AG04450 (cell line): ENCODE measurements around the gene ARMC9. TPM values are rescaled to one million over a fixed set of nuclear protein-coding genes. Genes with fewer than 3 reads are reported as not detected.

ENCODE experiments used
- CTCF ChIA-PET: fragments of 300-600, 350-600 bp; formaldehyde crosslinking; extraction: SDS; loops from one replicate; lab custom pipeline; 2022; ENCODE audit warnings: antibody characterized with exemption, inconsistent platforms; lab: Charles Lee
- POLR2A ChIA-PET: fragments of 350-600 bp; formaldehyde crosslinking; extraction: SDS; loops from one replicate; lab custom pipeline; 2021; ENCODE audit warnings: antibody characterized with exemption, inconsistent platforms; lab: Yijun Ruan, JAX
- DNase-seq: peaks from one replicate; pipeline ENCODE4 v3.0.0-alpha.2; 2011; ENCODE audit warnings: low read depth, low spot score
- H3K27ac ChIP-seq: one replicate; pipeline ENCODE4 v1.5.1; 2012; ENCODE audit warnings: low read depth, low read length, control low read depth
- H3K27me3 ChIP-seq: one replicate; pipeline ENCODE4 v1.6.0; 2012; ENCODE audit warnings: low read length; ENCODE audit not compliant: control insufficient read depth, insufficient read depth
- H3K4me3 ChIP-seq: 2 replicates; pipeline ENCODE4 v1.5.1; 2011; ENCODE audit warnings: mild to moderate bottlenecking, low read depth, low read length, control low read depth
- H3K9me3 ChIP-seq: 2 replicates; pipeline ENCODE4 v1.5.1; 2012; ENCODE audit warnings: low read length; ENCODE audit not compliant: control insufficient read depth, insufficient read depth
- polyA plus RNA-seq: library from polyadenylated mRNA; depleted of rRNA; stranded (reverse); fragments of >200 nt; gene quantifications from 2 replicates; pipeline ENCODE4 v1.2.3, GENCODE V29; 2011
- TF ChIP-seq, protein P1 (sequence below): IDR thresholded peaks from 2 replicates; pipeline ENCODE4 v1.5.1; 2011; ENCODE audit warnings: low read depth, low read length, control low read depth, inconsistent platforms

ARMC9 gene
- polyA plus RNA-seq, 1 experiment: 49.4 TPM

DNA sequence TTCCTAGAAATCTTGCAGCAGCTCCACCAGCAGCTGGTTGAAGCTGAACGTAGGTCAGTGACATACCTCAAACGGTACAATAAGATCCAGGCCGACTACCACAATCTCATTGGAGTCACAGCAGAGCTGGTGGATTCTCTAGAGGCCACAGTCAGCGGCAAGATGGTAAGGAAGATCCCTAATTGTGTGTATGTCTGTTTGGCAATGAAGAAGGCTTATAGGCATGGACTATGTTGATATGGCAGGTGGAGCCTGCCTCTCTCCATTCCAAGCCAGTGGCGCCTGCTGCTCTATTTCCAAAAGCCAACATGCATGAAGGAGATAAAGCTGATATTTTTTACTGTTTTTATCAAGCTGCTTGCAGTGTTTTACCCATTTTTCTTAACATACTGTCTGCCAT lies 36.8 kb downstream of the ARMC9 start:
- Histone ChIP-seq H3K9me3 (no peaks in the 10 kb centered on the region), H3K27ac (no peak overlapping the region), H3K27me3 (no peaks in the 10 kb centered on the region), H3K4me3 (no peak overlapping the region)
- DNase-seq: no peak
- ChIA-PET POLR2A (no interaction called here), CTCF (interaction anchor here (1.6 kb wide), 1 partner anchor 177 kb away, joined by 4 read pairs; no protein-coding TSS in a partner anchor)
- TF ChIP-seq, protein P1, sequence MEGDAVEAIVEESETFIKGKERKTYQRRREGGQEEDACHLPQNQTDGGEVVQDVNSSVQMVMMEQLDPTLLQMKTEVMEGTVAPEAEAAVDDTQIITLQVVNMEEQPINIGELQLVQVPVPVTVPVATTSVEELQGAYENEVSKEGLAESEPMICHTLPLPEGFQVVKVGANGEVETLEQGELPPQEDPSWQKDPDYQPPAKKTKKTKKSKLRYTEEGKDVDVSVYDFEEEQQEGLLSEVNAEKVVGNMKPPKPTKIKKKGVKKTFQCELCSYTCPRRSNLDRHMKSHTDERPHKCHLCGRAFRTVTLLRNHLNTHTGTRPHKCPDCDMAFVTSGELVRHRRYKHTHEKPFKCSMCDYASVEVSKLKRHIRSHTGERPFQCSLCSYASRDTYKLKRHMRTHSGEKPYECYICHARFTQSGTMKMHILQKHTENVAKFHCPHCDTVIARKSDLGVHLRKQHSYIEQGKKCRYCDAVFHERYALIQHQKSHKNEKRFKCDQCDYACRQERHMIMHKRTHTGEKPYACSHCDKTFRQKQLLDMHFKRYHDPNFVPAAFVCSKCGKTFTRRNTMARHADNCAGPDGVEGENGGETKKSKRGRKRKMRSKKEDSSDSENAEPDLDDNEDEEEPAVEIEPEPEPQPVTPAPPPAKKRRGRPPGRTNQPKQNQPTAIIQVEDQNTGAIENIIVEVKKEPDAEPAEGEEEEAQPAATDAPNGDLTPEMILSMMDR: no peak

DNA sequence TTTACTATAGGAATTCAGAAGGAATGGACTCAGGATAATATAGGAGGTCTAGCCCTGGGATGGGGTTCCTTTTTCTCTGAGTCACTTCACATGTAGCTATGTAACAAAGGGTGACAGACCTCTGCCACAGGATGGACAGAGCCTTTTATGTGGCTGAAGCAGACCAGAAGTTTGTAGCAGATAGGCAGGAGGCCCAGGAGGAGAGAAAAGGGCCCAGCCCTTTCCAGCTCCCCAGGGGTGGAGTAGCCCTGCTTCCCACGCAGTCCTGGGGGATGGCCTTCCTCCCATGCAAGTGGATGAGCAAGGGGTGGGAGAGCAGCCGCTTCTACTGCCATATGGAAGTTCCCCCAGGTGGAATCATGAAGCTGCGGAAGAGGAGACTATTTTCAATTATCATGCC lies 40.3 kb downstream of the ARMC9 start:
- DNase-seq: no peak
- no peak overlapping the region for H3K4me3 ChIP-seq
- H3K27ac ChIP-seq: no peak overlapping the region
- ChIA-PET POLR2A (no interaction called here), CTCF (interaction anchor here (0.8 to 1.6 kb wide), 4 partner anchors 11 to 213 kb away, joined by 3 to 16 read pairs (median 4); no protein-coding TSS in a partner anchor)
- H3K9me3 ChIP-seq: no peaks in the 10 kb centered on the region
- H3K27me3 ChIP-seq: no peaks in the 10 kb centered on the region
- TF ChIP-seq, protein P1: no peak

DNA sequence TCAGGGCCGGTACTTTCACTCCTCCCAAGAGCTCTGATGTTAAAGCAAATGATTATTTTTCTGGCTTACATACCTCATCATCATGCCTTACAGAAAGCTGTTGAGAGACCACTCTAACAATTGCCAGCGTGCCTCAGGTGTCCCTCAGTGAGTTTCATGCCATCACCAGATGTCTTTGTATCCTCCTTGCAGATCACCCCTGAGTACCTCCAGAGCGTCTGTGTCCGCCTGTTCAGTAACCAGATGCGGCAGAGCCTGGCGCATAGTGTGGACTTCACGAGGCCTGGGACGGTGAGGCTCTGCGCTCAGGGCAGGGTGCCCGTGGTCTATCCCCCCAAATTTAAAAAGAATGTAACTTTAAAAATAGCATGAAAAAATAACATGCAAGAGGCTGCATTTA lies 41.3 kb downstream of the ARMC9 start:
- Histone ChIP-seq H3K27ac (no peak overlapping the region), H3K4me3 (no peak overlapping the region), H3K27me3 (no peaks in the 10 kb centered on the region), H3K9me3 (no peaks in the 10 kb centered on the region)
- DNase-seq: no peak
- POLR2A ChIA-PET: interaction anchor here (1.1 kb wide), 1 partner anchor 224 kb away, joined by 3 read pairs; the partner anchor contains the start of gene NCL
- TF ChIP-seq, protein P1: no peak
- CTCF ChIA-PET: interaction anchor here (1.5 kb wide), 1 partner anchor 13 kb away, joined by 7 read pairs; no protein-coding TSS in a partner anchor

DNA sequence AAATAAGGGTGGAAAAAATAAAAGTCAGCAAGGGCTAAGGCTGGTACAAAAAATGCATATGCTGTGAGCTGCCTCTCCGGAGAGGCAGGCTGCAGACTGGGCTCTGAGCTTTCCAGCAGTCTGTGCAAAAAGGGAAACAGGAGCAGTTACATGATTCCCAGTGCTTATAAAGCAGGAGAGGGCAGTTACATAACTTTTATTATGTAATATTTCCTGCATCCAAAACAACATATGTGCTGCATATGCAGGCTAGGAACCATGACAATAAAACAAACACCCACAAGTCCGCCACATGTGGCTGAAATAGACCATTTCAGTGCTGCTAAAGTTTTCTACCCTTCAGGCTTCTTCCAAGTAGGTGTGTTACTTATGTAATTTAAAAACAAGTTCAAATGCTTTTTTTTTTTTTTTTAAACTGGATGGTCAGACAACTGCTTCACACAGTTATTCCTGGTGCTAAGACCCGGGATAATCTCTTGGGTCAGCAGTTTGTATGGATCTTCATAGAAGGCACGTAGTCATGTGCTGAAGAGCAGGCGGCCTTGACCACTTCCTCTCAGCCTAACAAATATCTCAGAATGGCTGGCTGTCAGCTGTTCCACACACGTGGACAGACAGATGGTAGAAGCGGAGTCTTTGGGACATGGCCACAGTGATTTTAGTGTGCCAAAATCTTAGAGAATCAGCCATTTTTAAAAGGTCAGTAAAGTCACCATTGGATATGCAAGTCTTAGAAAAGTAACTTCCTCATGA lies 43.5 kb downstream of the ARMC9 start:
- CTCF ChIA-PET: interaction anchor here (1.1 kb wide), 1 partner anchor 209 kb away, joined by 4 read pairs; no protein-coding TSS in a partner anchor
- Histone ChIP-seq H3K27ac (no peak overlapping the region), H3K27me3 (no peaks in the 10 kb centered on the region), H3K4me3 (no peak overlapping the region), H3K9me3 (no peaks in the 10 kb centered on the region)
- TF ChIP-seq, protein P1: no peak
- DNase-seq: no peak
- POLR2A ChIA-PET: interaction anchor here (0.7 kb wide), 1 partner anchor 13 kb away, joined by 3 read pairs; no protein-coding TSS in a partner anchor

DNA sequence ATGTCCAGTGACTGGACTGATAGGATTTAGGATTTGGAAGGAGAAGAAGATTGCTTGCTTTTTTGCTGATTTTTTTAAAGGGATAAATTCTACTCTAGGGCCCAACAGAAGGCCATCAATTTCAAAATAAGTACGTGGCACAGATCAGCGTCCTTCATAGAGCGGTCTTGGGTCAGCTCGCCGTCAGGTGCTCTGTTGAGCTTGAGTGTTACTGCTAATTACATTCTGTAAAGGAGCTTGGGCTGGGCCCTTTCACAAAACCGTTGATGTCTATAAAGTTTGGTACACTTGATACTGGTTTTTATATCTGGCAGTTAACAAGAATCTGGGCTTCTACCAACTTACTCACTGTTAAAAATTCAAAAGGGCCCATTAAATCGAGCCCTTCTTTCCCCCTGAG lies 45.4 kb downstream of the ARMC9 start:
- H3K9me3 ChIP-seq: no peaks in the 10 kb centered on the region
- no peak for DNase-seq
- H3K4me3 ChIP-seq: no peak overlapping the region
- TF ChIP-seq, protein P1: no peak
- ChIA-PET CTCF (interaction anchor here (1.4 to 1.7 kb wide), 2 partner anchors 17 to 169 kb away, joined by 5 to 6 read pairs; no protein-coding TSS in a partner anchor), POLR2A (interaction anchor here (0.7 kb wide), 2 partner anchors 173 to 208 kb away, joined by 5 read pairs; no protein-coding TSS in a partner anchor)
- H3K27ac ChIP-seq: no peak overlapping the region
- H3K27me3 ChIP-seq: no peaks in the 10 kb centered on the region
